ENCODE measurements around the gene KATNA1.

GRCh38 chr6:149567945-149568585 lies 80.4 kb downstream of the KATNA1 start:
- TF ChIP-seq CTCF (IDR thresholded peaks at IDR 0.05) (no peak), POLR2A (IDR thresholded peaks at IDR 0.05) (no peak)
